PFSK-1 (cell line): ENCODE results near the gene SERPINE2.

Experiments
- FOXP2 ChIP-seq: optimal IDR thresholded peaks from 2 replicates; pipeline ENCODE3; 2011; ENCODE audit warnings: borderline replicate concordance, control low read depth, inconsistent platforms; ENCODE audit not compliant: insufficient read depth; ENCODE audit errors: extremely low read length, extremely low read depth
- POLR2AphosphoS5 ChIP-seq: IDR thresholded peaks from 2 replicates; pipeline ENCODE4 v1.6.1; 2012; ENCODE audit warnings: low read depth, mild to moderate bottlenecking, control low read depth, low read length, moderate library complexity
- SIN3A ChIP-seq: IDR thresholded peaks from 2 replicates; pipeline ENCODE4 v1.6.1; 2012; ENCODE audit warnings: mild to moderate bottlenecking, low read length, moderate library complexity, borderline replicate concordance; ENCODE audit not compliant: insufficient read depth
- TAF1 ChIP-seq: IDR thresholded peaks from 2 replicates; pipeline ENCODE4 v1.6.1; 2012; ENCODE audit warnings: low read length, control low read depth, borderline replicate concordance; ENCODE audit not compliant: insufficient read depth
- TF ChIP-seq, protein P1 (sequence below), 2 experiments: IDR thresholded peaks; 2 replicates each; pipeline versions ENCODE4 v1.6.1 to v1.8.0; 2011 to 2012; ENCODE audit warnings: low read depth in 2 of 2, low read length in 2 of 2, control low read depth in 1 of 2, inconsistent platforms in 1 of 2, mild to moderate bottlenecking in 1 of 2, moderate library complexity in 1 of 2; ENCODE audit not compliant: insufficient read depth in 1 of 2

Gene SERPINE2

GRCh38 chr2:224016963-224017362 lies 22.1 kb downstream of the SERPINE2 start:
- TF ChIP-seq FOXP2 (no peak), SIN3A (no peak), POLR2AphosphoS5 (no peak), TAF1 (no peak)
- TF ChIP-seq, protein P1, sequence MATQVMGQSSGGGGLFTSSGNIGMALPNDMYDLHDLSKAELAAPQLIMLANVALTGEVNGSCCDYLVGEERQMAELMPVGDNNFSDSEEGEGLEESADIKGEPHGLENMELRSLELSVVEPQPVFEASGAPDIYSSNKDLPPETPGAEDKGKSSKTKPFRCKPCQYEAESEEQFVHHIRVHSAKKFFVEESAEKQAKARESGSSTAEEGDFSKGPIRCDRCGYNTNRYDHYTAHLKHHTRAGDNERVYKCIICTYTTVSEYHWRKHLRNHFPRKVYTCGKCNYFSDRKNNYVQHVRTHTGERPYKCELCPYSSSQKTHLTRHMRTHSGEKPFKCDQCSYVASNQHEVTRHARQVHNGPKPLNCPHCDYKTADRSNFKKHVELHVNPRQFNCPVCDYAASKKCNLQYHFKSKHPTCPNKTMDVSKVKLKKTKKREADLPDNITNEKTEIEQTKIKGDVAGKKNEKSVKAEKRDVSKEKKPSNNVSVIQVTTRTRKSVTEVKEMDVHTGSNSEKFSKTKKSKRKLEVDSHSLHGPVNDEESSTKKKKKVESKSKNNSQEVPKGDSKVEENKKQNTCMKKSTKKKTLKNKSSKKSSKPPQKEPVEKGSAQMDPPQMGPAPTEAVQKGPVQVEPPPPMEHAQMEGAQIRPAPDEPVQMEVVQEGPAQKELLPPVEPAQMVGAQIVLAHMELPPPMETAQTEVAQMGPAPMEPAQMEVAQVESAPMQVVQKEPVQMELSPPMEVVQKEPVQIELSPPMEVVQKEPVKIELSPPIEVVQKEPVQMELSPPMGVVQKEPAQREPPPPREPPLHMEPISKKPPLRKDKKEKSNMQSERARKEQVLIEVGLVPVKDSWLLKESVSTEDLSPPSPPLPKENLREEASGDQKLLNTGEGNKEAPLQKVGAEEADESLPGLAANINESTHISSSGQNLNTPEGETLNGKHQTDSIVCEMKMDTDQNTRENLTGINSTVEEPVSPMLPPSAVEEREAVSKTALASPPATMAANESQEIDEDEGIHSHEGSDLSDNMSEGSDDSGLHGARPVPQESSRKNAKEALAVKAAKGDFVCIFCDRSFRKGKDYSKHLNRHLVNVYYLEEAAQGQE (IDR thresholded peaks at IDR 0.05; ENCODE audit: insufficient read depth in 1 of 2, low read depth in 2 of 2, low read length in 2 of 2), result no peak

DNA sequence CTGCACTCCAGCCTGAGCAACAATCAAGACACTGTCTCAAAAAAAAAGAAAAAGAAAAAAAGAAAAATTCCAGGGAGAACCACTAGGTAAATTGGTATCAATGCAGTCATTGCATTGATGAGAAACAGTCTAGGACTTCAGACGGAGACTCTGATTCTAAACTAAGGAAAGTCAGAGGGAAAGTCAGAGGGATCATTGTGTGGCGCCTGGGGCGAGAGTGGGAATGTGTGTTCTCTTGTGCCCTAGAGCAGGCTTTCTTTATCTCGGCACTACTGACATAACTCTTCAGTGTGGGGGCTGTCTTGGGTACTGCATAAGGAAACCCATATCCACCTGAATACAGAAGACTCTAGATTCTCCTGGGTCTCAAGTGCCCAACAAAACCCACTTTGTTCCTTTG lies 24.8 kb downstream of the SERPINE2 start:
- TF ChIP-seq TAF1, result no peak
- no peak for TF ChIP-seq POLR2AphosphoS5
- no peak for TF ChIP-seq FOXP2
- TF ChIP-seq, protein P1 (IDR thresholded peaks at IDR 0.05; ENCODE audit: insufficient read depth in 1 of 2, low read depth in 2 of 2, low read length in 2 of 2), result no peak
- no peak for TF ChIP-seq SIN3A

- TF ChIP-seq TAF1, result no peak
- TF ChIP-seq POLR2AphosphoS5, result no peak
- TF ChIP-seq, protein P1 (IDR thresholded peaks at IDR 0.05; ENCODE audit: insufficient read depth in 1 of 2, low read depth in 2 of 2, low read length in 2 of 2), result no peak
- no peak for TF ChIP-seq SIN3A
- TF ChIP-seq FOXP2, result no peak
Measured at GRCh38 chr2:224011837-224012236, 27.2 kb downstream of the SERPINE2 start.

DNA sequence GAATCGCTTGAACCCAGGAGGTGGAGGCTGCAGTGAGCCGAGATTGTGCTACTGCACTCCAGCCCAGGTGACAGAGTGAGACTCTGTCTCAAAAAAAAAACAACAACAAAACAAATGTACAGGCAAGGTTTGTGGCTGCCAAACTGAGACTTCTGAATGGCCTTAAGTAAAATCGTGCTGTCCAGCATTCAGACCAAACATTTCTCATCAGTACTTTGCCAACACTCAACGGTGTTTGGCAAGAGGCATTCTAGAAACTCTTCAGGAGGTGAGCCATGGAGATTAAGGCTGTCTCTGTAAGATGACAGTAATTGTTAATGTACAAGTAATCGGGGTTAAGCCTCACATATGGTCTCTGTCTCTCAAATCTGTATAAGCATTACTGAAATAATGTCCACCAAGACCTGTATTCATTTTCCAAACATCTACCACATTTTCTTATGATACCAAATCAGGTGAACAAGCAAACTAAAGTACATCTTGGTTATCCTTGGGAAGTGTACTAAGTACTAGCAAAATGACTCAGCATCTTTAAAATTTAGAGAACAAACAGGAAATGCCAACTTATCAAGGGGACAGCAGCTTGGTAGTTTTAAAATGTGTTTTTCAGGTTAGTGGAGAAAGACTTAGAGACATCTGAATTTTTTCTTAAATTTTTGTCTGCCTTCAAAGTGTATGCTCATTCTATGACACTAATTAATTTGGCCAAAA lies 29.3 kb downstream of the SERPINE2 start:
- no peak for TF ChIP-seq POLR2AphosphoS5
- TF ChIP-seq, protein P1 (IDR thresholded peaks at IDR 0.05; ENCODE audit: insufficient read depth in 1 of 2, low read depth in 2 of 2, low read length in 2 of 2), result 0 out of 4 replicates have a peak, but pooled peaks of 1 of the 2 experiments have one; percentile 25

GRCh38 chr2:224008702-224009261 lies 30.3 kb downstream of the SERPINE2 start:
- TF ChIP-seq POLR2AphosphoS5, result no peak
- TF ChIP-seq FOXP2, result no peak
- TF ChIP-seq, protein P1 (IDR thresholded peaks at IDR 0.05; ENCODE audit: insufficient read depth in 1 of 2, low read depth in 2 of 2, low read length in 2 of 2), result no peak
- TF ChIP-seq SIN3A, result no peak
- no peak for TF ChIP-seq TAF1
